Measurements from ENCODE around the gene FAM131B. TPM values are rescaled to one million over a fixed set of nuclear protein-coding genes. Genes with fewer than 3 reads are reported as not detected.
A peak's percentile ranks its signal among the peaks of the same experiment; 100 is the strongest.

FAM131B gene
- total and polyA plus RNA-seq, 2 of the 13 experiments (the other 11 are each of a cell fraction or from before 2014, with no cell fraction given): 0.07 TPM; not detected in 1

DNA sequence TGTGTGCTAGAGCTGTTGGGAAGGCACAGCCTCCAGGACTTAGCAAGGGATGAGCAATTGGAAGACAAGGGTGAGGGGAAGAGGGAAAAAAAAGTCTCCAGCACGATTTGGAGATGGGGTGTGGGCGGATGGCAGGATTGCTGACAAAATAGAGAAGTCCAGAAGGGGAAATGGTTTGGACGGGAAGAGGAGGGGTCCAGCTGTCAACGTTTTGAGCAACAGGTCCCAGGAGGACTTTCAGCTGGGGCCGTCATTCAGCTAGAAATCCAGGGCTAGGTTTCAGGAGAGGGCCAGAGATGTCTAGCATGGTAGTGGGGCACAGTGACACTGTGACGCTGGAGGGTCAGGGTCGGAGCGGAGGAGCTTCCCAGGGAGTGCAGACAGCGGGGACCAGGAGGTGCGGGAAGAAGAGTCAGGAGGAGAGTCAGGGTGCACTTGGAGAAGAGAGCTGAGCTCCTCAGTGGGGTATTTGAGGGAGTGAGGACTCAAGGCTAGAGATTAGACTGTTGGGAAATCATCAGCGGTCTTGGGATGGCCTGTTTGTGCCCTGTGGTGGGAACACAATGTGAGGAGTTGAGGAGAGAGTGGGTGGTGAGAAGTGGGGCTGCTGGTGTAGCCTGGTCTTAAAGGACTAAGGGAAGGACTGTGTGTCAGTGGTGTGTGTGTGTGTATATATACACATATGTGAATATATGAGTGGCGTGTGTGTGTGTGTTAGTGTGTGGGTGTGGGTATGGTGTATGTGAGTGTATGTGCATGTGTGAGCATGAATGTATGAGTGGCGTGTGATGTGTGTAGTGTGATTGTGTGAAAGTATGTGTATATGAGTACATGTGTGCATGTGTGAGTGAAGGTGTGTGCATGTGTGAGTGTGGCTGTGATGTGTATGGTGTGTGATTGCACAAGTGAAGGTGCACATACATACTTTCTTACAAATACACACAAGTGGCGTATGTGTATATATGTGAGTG lies 22.4 kb upstream of the FAM131B start:
- Histone ChIP-seq H3K9ac (ENCODE audit: insufficient read depth, low read depth, low read length) (no peak overlapping the region), H4K20me1 (ENCODE audit: insufficient read depth, low read length) (peaks cover 9% of the 10 kb centered on the region; the same call in 1 of the 2 replicates), H3K27me3 (ENCODE audit: control insufficient read depth in 1 of 2, insufficient read depth in 2 of 2, low read length in 2 of 2) (no peaks in the 10 kb centered on the region), H3K79me2 (ENCODE audit: insufficient read depth, low read length) (peaks cover 12% of the 10 kb centered on the region), H2AFZ (ENCODE audit: low read length) (no peak overlapping the region), H3K4me1 (ENCODE audit: insufficient read depth, low read length) (peaks cover 61% of the 10 kb centered on the region), H3K4me2 (ENCODE audit: low read depth, low read length) (no peak overlapping the region; the same call in 1 of the 2 replicates), H3K4me3 (replicated peaks in 1 of 3; ENCODE audit: insufficient read depth in 1 of 3, low read depth in 2 of 3, low read length in 3 of 3) (no peak overlapping the region), H3K36me3 (replicated peaks in 1 of 2; ENCODE audit: control insufficient read depth in 1 of 2, insufficient read depth in 2 of 2, low read length in 2 of 2) (peaks cover 8 to 21% of the 10 kb centered on the region in 2 experiments), H3K9me3 (ENCODE audit: low read length) (no peaks in the 10 kb centered on the region), H3K27ac (ENCODE audit: extremely low read length, insufficient read depth, low read length) (no peak overlapping the region)
- in situ Hi-C loops (cut with HindIII; ENCODE audit: extremely low pct_ligation_motif_present, low pct_unique_long_range_greater_than_20kb) (loop anchor here (5.0 to 25.0 kb wide), 2 partner anchors 32 to 527 kb away; partner anchors contain the start of gene TCAF1), intact Hi-C loops (cut with micrococcal nuclease; ENCODE audit: unreplicated experiment) (no loop called here)
- no TSS peak for BruUV-seq (replicated peaks)
- DNase-seq (ENCODE audit: low spot score) (no peak), FAIRE-seq (no peak), ATAC-seq (no peak)
- CTCF ChIA-PET (ENCODE audit: low intra/inter-chr PET ratio, low total read pairs): no interaction called here
- 86% methylated on average over 14 of the region's 14 CpGs for WGBS (ENCODE audit: low lambda C conversion rate)
- TF ChIP-seq ZNF180 (CRISPR knock-in tag; IDR thresholded peaks at IDR 0.05; ENCODE audit: borderline replicate concordance, low read depth): no peak
- TF ChIP-seq ZNF354B (CRISPR knock-in tag; IDR thresholded peaks at IDR 0.05): no peak
- TF ChIP-seq ZIK1 (CRISPR knock-in tag; IDR thresholded peaks at IDR 0.05; ENCODE audit: borderline replicate concordance, low read depth): no peak
- TF ChIP-seq NR2C2 (CRISPR knock-in tag; IDR thresholded peaks at IDR 0.05; ENCODE audit: borderline replicate concordance): no peak
- no peak for TF ChIP-seq ZNF746 (CRISPR knock-in tag; IDR thresholded peaks at IDR 0.05)
- no peak for TF ChIP-seq ZNF282 (IDR thresholded peaks at IDR 0.05; ENCODE audit: partially characterized antibody)
- TF ChIP-seq RORA (CRISPR knock-in tag; IDR thresholded peaks at IDR 0.05): no peak
- peak in 1 of 2 experiments; percentile 39; a peak in 1 of 4 replicates for TF ChIP-seq POLR2A (IDR thresholded peaks at IDR 0.05; ENCODE audit: insufficient read depth in 1 of 2, low read depth in 2 of 2, low read length in 2 of 2)
- TF ChIP-seq, protein P1, sequence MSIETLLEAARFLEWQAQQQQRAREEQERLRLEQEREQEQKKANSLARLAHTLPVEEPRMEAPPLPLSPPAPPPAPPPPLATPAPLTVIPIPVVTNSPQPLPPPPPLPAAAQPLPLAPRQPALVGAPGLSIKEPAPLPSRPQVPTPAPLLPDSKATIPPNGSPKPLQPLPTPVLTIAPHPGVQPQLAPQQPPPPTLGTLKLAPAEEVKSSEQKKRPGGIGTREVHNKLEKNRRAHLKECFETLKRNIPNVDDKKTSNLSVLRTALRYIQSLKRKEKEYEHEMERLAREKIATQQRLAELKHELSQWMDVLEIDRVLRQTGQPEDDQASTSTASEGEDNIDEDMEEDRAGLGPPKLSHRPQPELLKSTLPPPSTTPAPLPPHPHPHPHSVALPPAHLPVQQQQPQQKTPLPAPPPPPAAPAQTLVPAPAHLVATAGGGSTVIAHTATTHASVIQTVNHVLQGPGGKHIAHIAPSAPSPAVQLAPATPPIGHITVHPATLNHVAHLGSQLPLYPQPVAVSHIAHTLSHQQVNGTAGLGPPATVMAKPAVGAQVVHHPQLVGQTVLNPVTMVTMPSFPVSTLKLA (IDR thresholded peaks at IDR 0.05): 0 out of 2 replicates have a peak, but pooled peaks have one; percentile 29
- TF ChIP-seq SRF (IDR thresholded peaks at IDR 0.05; ENCODE audit: low read depth, low read length): no peak
- TF ChIP-seq ZFP41 (CRISPR knock-in tag; IDR thresholded peaks at IDR 0.05; ENCODE audit: borderline replicate concordance): no peak
- TF ChIP-seq ZNF350 (CRISPR knock-in tag; IDR thresholded peaks at IDR 0.05; ENCODE audit: borderline replicate concordance, low read depth): no peak
- TF ChIP-seq ZNF616 (CRISPR knock-in tag; IDR thresholded peaks at IDR 0.05; ENCODE audit: low read depth): no peak
- TF ChIP-seq ZNF556 (CRISPR knock-in tag; IDR thresholded peaks at IDR 0.05; ENCODE audit: borderline replicate concordance): no peak
- POLR2A ChIA-PET: interaction anchor here (1.3 to 4.0 kb wide), 3 partner anchors 8 to 498 kb away, joined by 3 to 20 read pairs (median 15); no protein-coding TSS in a partner anchor

Data from HepG2 (cell line).